ENCODE data around the gene INTS13. TPM values are rescaled to one million over a fixed set of nuclear protein-coding genes. Genes with fewer than 3 reads are reported as not detected.

Gene INTS13
- total and polyA plus RNA-seq, 2 of the 13 experiments (the other 11 are each of a cell fraction or from before 2014, with no cell fraction given), result 16.3 to 43.7 TPM

DNA sequence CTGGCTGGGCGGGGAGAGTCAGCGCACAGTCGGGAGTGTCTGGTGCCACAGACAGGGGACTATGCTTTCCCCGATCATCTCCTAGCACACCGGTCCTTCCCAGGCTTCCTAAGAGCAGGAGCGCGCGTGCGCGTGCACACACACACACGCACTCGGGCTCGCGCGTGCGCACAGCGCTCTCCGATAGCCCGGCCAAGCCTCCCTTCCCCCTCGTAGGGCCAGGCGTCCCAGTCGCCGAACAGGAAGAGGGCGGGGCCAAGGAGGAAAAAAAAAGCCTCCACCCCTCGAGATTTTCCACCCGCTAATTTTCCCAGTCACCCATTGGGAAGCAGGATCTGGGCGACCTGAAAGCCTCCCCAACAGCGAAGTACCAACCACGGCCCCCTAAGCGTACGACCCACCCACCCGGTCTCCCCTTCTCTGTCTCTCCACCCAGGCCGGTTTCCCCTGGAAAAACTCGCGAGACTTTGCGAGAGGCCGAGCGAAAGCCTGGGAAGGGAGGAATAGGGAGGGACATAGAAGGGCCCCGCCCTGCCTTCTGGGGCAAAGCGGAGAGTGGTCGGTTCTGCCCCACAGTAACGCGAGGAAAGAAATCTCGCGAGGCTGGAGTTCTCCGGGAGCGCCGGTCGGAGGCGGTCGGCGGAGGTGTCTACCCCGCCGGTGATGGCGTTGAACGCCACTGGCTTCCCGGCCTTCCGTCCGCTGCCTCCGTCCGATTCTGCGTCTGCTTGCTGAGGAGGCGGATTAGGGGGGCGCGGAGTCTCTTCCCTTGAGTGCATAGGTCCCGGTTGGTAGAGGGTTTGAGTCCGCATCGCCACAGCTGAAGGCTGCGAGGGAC, at the start of gene INTS13, which contains the start of gene FGFR1OP2 (continued):
- TF ChIP-seq, protein P1, sequence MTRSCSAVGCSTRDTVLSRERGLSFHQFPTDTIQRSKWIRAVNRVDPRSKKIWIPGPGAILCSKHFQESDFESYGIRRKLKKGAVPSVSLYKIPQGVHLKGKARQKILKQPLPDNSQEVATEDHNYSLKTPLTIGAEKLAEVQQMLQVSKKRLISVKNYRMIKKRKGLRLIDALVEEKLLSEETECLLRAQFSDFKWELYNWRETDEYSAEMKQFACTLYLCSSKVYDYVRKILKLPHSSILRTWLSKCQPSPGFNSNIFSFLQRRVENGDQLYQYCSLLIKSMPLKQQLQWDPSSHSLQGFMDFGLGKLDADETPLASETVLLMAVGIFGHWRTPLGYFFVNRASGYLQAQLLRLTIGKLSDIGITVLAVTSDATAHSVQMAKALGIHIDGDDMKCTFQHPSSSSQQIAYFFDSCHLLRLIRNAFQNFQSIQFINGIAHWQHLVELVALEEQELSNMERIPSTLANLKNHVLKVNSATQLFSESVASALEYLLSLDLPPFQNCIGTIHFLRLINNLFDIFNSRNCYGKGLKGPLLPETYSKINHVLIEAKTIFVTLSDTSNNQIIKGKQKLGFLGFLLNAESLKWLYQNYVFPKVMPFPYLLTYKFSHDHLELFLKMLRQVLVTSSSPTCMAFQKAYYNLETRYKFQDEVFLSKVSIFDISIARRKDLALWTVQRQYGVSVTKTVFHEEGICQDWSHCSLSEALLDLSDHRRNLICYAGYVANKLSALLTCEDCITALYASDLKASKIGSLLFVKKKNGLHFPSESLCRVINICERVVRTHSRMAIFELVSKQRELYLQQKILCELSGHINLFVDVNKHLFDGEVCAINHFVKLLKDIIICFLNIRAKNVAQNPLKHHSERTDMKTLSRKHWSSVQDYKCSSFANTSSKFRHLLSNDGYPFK (CRISPR knock-in tag; IDR thresholded peaks at IDR 0.05; ENCODE audit: borderline replicate concordance), result peak; percentile 80; the same call in 1 of the 2 replicates
- peak; percentile 22 for TF ChIP-seq ZNF883 (CRISPR knock-in tag; IDR thresholded peaks at IDR 0.05; ENCODE audit: not compliant biosample characterization)
- peak; percentile 64 for TF ChIP-seq IKZF4 (CRISPR knock-in tag; IDR thresholded peaks at IDR 0.05; ENCODE audit: borderline replicate concordance, low read depth, not compliant biosample characterization)
- TF ChIP-seq, protein P2, sequence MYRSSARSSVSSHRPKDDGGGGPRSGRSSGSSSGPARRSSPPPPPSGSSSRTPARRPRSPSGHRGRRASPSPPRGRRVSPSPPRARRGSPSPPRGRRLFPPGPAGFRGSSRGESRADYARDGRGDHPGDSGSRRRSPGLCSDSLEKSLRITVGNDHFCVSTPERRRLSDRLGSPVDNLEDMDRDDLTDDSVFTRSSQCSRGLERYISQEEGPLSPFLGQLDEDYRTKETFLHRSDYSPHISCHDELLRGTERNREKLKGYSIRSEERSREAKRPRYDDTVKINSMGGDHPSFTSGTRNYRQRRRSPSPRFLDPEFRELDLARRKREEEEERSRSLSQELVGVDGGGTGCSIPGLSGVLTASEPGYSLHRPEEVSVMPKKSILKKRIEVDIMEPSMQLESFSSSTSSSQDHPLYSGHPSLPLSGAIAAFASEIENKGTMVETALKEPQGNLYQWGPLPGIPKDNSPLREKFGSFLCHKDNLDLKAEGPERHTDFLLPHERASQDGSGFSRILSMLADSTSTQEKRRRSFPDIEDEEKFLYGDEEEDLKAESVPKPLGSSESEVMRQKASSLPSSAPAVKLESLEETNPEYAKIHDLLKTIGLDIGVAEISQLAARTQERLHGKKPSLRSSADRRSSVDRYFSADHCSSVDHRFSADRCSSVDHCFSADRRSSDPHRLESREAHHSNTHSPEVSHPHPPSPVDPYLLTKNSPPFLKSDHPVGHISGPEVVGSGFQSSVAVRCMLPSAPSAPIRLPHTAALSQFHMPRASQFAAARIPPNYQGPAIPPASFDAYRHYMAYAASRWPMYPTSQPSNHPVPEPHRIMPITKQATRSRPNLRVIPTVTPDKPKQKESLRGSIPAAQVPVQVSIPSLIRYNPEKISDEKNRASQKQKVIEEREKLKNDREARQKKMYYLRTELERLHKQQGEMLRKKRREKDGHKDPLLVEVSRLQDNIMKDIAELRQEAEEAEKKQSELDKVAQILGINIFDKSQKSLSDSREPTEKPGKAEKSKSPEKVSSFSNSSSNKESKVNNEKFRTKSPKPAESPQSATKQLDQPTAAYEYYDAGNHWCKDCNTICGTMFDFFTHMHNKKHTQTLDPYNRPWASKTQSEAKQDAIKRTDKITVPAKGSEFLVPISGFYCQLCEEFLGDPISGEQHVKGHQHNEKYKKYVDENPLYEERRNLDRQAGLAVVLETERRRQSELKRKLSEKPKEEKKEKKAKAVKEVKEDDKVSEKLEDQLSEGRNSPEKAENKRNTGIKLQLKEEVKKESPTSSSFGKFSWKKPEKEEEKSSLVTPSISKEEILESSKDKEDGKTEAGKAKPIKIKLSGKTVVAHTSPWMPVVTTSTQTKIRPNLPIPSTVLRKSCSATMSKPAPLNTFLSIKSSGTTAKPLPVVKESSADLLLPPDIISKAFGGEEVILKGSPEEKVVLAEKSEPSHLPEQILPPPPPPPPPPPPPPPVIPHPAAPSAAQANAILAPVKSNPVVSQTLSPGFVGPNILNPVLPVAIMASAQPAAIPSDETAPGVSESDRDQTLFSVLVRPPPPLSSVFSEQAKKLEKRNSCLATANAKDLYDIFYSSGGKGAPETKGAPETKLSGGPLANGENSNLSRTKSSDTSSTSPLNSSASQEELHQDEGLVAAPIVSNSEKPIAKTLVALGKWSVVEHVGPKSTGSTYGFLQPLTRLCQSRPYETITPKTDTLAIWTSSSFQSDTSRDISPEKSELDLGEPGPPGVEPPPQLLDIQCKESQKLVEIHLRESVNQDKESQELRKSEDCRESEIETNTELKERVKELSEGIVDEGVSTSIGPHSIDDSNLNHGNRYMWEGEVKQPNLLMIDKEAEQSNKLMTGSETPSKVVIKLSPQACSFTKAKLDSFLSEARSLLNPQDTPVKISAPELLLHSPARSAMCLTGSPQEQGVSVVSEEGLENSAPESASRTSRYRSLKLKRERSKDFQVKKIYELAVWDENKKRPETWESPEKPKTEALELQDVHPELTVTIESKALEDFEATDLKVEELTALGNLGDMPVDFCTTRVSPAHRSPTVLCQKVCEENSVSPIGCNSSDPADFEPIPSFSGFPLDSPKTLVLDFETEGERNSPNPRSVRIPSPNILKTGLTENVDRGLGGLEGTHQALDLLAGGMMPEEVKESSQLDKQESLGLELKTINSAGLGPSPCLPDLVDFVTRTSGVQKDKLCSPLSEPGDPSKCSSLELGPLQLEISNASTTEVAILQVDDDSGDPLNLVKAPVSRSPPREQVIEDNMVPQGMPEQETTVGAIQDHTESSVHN (CRISPR knock-in tag; IDR thresholded peaks at IDR 0.05), result 0 out of 2 replicates have a peak, but pooled peaks have one; percentile 59
- TF ChIP-seq HOXA5 (CRISPR knock-in tag; IDR thresholded peaks at IDR 0.05), result peak; percentile 73; the same call in 1 of the 2 replicates
- peak; percentile 51 for TF ChIP-seq TBL1XR1 (IDR thresholded peaks at IDR 0.05; ENCODE audit: borderline replicate concordance, low read length, partially characterized antibody)
- TF ChIP-seq, protein P3, sequence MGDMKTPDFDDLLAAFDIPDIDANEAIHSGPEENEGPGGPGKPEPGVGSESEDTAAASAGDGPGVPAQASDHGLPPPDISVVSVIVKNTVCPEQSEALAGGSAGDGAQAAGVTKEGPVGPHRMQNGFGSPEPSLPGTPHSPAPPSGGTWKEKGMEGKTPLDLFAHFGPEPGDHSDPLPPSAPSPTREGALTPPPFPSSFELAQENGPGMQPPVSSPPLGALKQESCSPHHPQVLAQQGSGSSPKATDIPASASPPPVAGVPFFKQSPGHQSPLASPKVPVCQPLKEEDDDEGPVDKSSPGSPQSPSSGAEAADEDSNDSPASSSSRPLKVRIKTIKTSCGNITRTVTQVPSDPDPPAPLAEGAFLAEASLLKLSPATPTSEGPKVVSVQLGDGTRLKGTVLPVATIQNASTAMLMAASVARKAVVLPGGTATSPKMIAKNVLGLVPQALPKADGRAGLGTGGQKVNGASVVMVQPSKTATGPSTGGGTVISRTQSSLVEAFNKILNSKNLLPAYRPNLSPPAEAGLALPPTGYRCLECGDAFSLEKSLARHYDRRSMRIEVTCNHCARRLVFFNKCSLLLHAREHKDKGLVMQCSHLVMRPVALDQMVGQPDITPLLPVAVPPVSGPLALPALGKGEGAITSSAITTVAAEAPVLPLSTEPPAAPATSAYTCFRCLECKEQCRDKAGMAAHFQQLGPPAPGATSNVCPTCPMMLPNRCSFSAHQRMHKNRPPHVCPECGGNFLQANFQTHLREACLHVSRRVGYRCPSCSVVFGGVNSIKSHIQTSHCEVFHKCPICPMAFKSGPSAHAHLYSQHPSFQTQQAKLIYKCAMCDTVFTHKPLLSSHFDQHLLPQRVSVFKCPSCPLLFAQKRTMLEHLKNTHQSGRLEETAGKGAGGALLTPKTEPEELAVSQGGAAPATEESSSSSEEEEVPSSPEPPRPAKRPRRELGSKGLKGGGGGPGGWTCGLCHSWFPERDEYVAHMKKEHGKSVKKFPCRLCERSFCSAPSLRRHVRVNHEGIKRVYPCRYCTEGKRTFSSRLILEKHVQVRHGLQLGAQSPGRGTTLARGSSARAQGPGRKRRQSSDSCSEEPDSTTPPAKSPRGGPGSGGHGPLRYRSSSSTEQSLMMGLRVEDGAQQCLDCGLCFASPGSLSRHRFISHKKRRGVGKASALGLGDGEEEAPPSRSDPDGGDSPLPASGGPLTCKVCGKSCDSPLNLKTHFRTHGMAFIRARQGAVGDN (CRISPR knock-in tag; IDR thresholded peaks at IDR 0.05), result peak; percentile 73

All from HepG2 (cell line).